T-helper 22 cell (primary cell): ENCODE results near the gene KIN.
"Not testable (repeated sequence)": the region's sequence is repeated elsewhere in the genome, so short reads cannot be mapped to it uniquely, and the experiment has no call there.

Source experiments
- DNase-seq: peaks from one replicate; pipeline ENCODE4 v3.0.0-alpha.2; 2020; ENCODE audit warnings: low read depth

The KIN gene

GRCh38 chr10:7722927-7723529 is 64.8 kb downstream of the KIN start:
- no peak for DNase-seq

- no peak for DNase-seq
Observed at GRCh38 chr10:7720478-7720877, 67.3 kb downstream of the KIN start.

- no peak for DNase-seq
Observed at GRCh38 chr10:7718685-7719084, 69.1 kb downstream of the KIN start.

- no peak for DNase-seq
Observed at GRCh38 chr10:7717767-7718166, 70.0 kb downstream of the KIN start.

GRCh38 chr10:7715515-7715914 is 72.3 kb downstream of the KIN start:
- DNase-seq, result no peak

- DNase-seq, result not testable (repeated sequence)
Observed at GRCh38 chr10:7711075-7711474, 76.7 kb downstream of the KIN start.

- DNase-seq, result no peak
Observed at GRCh38 chr10:7710446-7710845, 77.3 kb downstream of the KIN start.

GRCh38 chr10:7708832-7709231 is 79.0 kb downstream of the KIN start:
- DNase-seq, result no peak

- DNase-seq, result no peak
Observed at GRCh38 chr10:7707858-7708622, 79.8 kb downstream of the KIN start.

- no peak for DNase-seq
Observed at GRCh38 chr10:7707102-7707501, 80.7 kb downstream of the KIN start.

- no peak for DNase-seq
Observed at GRCh38 chr10:7706534-7707073, 81.2 kb downstream of the KIN start.

GRCh38 chr10:7705341-7705740 is 82.5 kb downstream of the KIN start:
- DNase-seq, result no peak

- no peak for DNase-seq
Observed at GRCh38 chr10:7704071-7705016, 83.4 kb downstream of the KIN start.

- no peak for DNase-seq
Observed at GRCh38 chr10:7703140-7703539, 84.7 kb downstream of the KIN start, which contains the start of gene ITIH2. TSS of gene ITIH2 (plus strand) at chr10:7703316. CDS start at chr10:7703435, 119 bp downstream.

- no peak for DNase-seq
Observed at GRCh38 chr10:7702288-7702812, 85.4 kb downstream of the KIN start.

- DNase-seq, result no peak
Observed at GRCh38 chr10:7701158-7701742, 86.5 kb downstream of the KIN start.
